Gastroesophageal sphincter (tissue), 4 donors: ENCODE data around the gene TCF12. TPM values are rescaled to one million over a fixed set of nuclear protein-coding genes. Genes with fewer than 3 reads are reported as not detected.
"Not testable (repeated sequence)": the region's sequence is repeated elsewhere in the genome, so short reads cannot be mapped to it uniquely, and the experiment has no call there.

ENCODE experiments used
- ATAC-seq: fragments of 150-250 bp; one replicate; pipeline ENCODE4 v1.9.1; 2016; ENCODE audit warnings: mild to moderate bottlenecking, moderate library complexity
- H3K27ac ChIP-seq, 4 donors: fragments of 200-600 bp; sonication (generic) in 3 of 4; 1 replicate in 3 of 4; 2 replicates in 1 of 4; pipeline ENCODE4 v1.5.1; 2016 to 2019
- H3K27me3 ChIP-seq: fragments of 200-600 bp; sonication (generic); one replicate; pipeline ENCODE4 v1.5.1; 2019
- H3K36me3 ChIP-seq, 2 donors: fragments of 200-600 bp; sonication (generic); one replicate each; pipeline ENCODE4 v1.5.1; 2019; ENCODE audit warnings: control low read depth in 1 of 2
- H3K4me1 ChIP-seq, 3 donors: fragments of 200-600 bp; sonication (generic); 1 replicate in 2 of 3; 2 replicates in 1 of 3; pipeline ENCODE4 v1.5.1; 2016 to 2019; ENCODE audit warnings: control low read depth in 2 of 3
- H3K4me3 ChIP-seq, 2 donors: fragments of 200-600 bp; sonication (generic); one replicate each; pipeline ENCODE4 v1.5.1; 2019; ENCODE audit warnings: mild to moderate bottlenecking in 1 of 2, moderate library complexity in 1 of 2
- H3K9me3 ChIP-seq, 3 donors: fragments of 200-600 bp; sonication (generic); one replicate each; pipeline ENCODE4 v1.5.1; 2017 to 2019; ENCODE audit warnings: control low read depth in 2 of 3
- EP300 ChIP-seq: sonication (generic); formaldehyde crosslinking; IDR thresholded peaks from one replicate; pipeline ENCODE4 v1.6.1; 2017; ENCODE audit warnings: antibody characterized with exemption, mild to moderate bottlenecking
- POLR2A ChIP-seq, 2 donors: fragments of 450-650 bp; IDR thresholded peaks; one replicate each; pipeline ENCODE4 v1.6.1; 2017; ENCODE audit warnings: antibody characterized with exemption in 2 of 2, mild to moderate bottlenecking in 2 of 2, moderate library complexity in 1 of 2
- POLR2AphosphoS5 ChIP-seq: sonication (generic); formaldehyde crosslinking; IDR thresholded peaks from one replicate; pipeline ENCODE4 v1.6.1; 2017; ENCODE audit warnings: antibody characterized with exemption
- WGBS, 2 donors: methylation state at CpG; one replicate each; pipeline ENCODE4 v1.1.5; 2018; ENCODE audit warnings: low coverage in 1 of 2; 5-methylcytosine and 5-hydroxymethylcytosine counted together
- total RNA-seq, 4 donors: library from RNA; depleted of rRNA; stranded (reverse); fragments of >200 nt; gene quantifications; one replicate each; pipeline ENCODE4 v1.1.0, GENCODE V29; 2016
- TF ChIP-seq, protein P1 (sequence below), 4 experiments: fragments of 200-600 bp in 2 of 4; fragments of 450-650 bp in 2 of 4; sonication (generic) in 1 of 4; IDR thresholded peaks; one replicate each; pipeline ENCODE4 v1.5.1; 2017 to 2019; ENCODE audit warnings: antibody characterized with exemption in 4 of 4, mild to moderate bottlenecking in 2 of 4, moderate library complexity in 2 of 4

The TCF12 gene
- total RNA-seq, 4 donors from 2014 or later: 78.1 to 194 (median 154) TPM

DNA sequence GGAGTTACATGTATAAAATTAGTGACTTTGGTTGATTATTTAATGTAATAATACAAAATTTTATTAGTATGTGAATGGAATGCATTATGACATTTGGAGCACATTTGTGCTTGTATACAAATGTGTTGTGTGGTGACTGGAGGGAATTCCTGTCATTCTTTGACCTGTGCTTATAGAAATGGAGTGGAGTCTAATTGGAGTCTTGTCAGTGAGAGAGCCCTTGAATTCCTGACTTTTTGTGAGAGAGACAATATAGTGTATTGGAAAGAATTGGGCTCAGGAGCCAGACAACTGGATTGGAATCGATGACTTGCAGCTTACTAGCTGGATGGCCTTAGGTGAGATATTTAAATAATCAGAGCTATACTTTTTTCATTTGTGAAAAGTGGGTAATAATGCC lies 9.4 kb downstream of the TCF12 start:
- H3K27ac ChIP-seq: no peak overlapping the region
- no peak for ATAC-seq
- no peak for TF ChIP-seq POLR2AphosphoS5
- TF ChIP-seq, protein P1, sequence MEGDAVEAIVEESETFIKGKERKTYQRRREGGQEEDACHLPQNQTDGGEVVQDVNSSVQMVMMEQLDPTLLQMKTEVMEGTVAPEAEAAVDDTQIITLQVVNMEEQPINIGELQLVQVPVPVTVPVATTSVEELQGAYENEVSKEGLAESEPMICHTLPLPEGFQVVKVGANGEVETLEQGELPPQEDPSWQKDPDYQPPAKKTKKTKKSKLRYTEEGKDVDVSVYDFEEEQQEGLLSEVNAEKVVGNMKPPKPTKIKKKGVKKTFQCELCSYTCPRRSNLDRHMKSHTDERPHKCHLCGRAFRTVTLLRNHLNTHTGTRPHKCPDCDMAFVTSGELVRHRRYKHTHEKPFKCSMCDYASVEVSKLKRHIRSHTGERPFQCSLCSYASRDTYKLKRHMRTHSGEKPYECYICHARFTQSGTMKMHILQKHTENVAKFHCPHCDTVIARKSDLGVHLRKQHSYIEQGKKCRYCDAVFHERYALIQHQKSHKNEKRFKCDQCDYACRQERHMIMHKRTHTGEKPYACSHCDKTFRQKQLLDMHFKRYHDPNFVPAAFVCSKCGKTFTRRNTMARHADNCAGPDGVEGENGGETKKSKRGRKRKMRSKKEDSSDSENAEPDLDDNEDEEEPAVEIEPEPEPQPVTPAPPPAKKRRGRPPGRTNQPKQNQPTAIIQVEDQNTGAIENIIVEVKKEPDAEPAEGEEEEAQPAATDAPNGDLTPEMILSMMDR (IDR thresholded peaks at IDR 0.05): no peak
- TF ChIP-seq POLR2A (IDR thresholded peaks at IDR 0.05): no peak
- no peak for TF ChIP-seq EP300
- no peaks in the 10 kb centered on the region for H3K9me3 ChIP-seq
- no peak overlapping the region for H3K4me3 ChIP-seq
- H3K27me3 ChIP-seq: no peaks in the 10 kb centered on the region
- H3K36me3 ChIP-seq: peaks cover 0 to 5% of the 10 kb centered on the region in 2 donors
- WGBS, 2 donors: 82 to 100% methylated on average over 1 of the region's 1 CpG
- peaks cover 18 to 99% (median 36%) of the 10 kb centered on the region in 3 donors for H3K4me1 ChIP-seq

DNA sequence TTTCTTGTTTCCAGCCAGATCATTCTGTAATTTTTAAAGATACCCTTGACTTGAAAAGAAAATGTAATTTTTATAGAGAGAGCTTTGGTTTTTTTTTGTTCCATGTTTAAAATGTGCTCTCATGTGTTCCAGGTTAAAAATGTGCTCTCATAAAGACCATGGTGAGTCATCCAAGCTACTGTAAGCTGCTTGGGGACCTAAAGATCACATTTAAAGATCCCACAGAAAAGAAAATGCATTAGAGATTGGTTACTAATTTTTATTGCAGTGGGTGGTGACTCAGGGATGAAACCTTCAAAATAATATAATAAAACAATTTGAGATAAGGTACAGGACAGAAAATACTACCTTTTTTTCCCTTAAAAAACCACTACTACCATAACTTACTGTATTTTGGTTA lies 11.0 kb downstream of the TCF12 start:
- H3K36me3 ChIP-seq: peaks cover 0 to 6% of the 10 kb centered on the region in 2 donors
- TF ChIP-seq POLR2AphosphoS5 (no peak), EP300 (no peak), POLR2A (IDR thresholded peaks at IDR 0.05) (no peak)
- TF ChIP-seq, protein P1 (IDR thresholded peaks at IDR 0.05): no peak
- no peak overlapping the region for H3K4me3 ChIP-seq
- H3K27ac ChIP-seq: peak overlapping the region in 2 of 4 donors; percentile 2 to 6
- H3K4me1 ChIP-seq: peaks cover 13 to 94% (median 37%) of the 10 kb centered on the region in 3 donors
- H3K27me3 ChIP-seq: no peaks in the 10 kb centered on the region
- no peak for ATAC-seq
- no peaks in the 10 kb centered on the region for H3K9me3 ChIP-seq

DNA sequence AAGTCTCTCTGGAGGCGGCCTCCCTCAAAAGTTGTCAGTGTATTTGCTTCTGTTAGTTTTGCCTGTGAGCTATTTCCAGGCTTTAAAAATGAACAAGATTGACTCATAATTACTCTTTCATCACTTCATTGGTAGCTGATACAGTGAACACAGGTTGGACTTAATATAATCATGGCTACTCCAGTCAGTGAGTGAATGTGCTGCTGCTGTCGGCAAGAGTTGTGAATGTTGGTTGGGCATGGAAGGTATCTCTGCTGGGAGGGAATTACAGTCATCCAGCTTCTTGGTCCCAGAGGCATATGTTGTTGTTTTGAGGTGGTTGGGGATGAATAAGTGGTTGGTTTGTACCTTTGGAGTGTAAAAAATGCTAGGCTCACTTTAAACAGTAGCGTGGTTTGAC lies 11.5 kb downstream of the TCF12 start:
- H3K36me3 ChIP-seq: peaks cover 0 to 10% of the 10 kb centered on the region in 2 donors
- no peak overlapping the region for H3K4me3 ChIP-seq
- TF ChIP-seq POLR2A (IDR thresholded peaks at IDR 0.05) (no peak), POLR2AphosphoS5 (no peak)
- peaks cover 0 to under 1% (median 0%) of the 10 kb centered on the region in 3 donors for H3K9me3 ChIP-seq
- H3K27ac ChIP-seq: peak overlapping the region in 2 of 4 donors; percentile 2 to 51
- no peak for ATAC-seq
- no peaks in the 10 kb centered on the region for H3K27me3 ChIP-seq
- H3K4me1 ChIP-seq: peaks cover 13 to 92% (median 37%) of the 10 kb centered on the region in 3 donors
- 98 to 100% methylated on average over 2 to 3 of the region's 3 CpGs for WGBS, 2 donors

DNA sequence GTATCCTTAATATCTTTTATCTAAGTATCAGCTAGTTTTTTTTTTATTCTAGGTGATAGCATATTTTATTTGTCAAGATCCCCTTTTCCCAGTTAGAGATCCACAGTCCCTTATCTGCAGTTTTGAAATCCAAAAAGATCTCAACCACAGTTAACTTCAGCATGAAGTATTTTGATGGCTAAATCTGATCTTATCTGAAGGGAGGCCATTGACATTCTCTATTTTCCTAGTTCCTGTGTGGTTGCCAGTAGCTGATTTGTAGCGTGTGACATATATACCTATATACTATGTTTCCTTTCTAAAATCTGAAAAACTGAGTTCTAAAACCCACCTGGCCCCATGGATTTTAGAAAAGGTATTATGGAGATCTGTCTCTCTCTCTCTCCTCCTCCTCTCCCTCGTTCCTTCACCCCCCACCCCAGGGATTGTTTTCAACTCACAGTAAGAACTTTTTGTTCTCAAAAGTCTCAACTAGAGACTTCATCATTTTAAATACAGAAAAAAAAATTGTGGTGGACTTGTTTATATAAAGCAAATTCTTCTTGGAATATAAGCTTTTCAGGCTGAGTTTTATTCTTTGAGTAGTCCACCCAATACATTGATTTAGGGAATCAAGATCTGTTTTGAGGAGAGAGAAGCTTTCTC lies 12.3 kb downstream of the TCF12 start:
- WGBS, 2 donors: 47 to 68% methylated on average over 2 of the region's 2 CpGs
- Histone ChIP-seq H3K36me3 (peaks cover 0 to 8% of the 10 kb centered on the region in 2 donors), H3K27me3 (no peaks in the 10 kb centered on the region), H3K4me3 (no peak overlapping the region), H3K9me3 (peaks cover 0 to 8% (median 0%) of the 10 kb centered on the region in 3 donors), H3K4me1 (peaks cover 13 to 84% (median 37%) of the 10 kb centered on the region in 3 donors), H3K27ac (peak overlapping the region in 3 of 4 donors; percentile 47 to 51 (median 48))
- no peak for ATAC-seq
- TF ChIP-seq POLR2A (IDR thresholded peaks at IDR 0.05) (no peak), EP300 (no peak), POLR2AphosphoS5 (no peak)
- TF ChIP-seq, protein P1 (IDR thresholded peaks at IDR 0.05): no peak

DNA sequence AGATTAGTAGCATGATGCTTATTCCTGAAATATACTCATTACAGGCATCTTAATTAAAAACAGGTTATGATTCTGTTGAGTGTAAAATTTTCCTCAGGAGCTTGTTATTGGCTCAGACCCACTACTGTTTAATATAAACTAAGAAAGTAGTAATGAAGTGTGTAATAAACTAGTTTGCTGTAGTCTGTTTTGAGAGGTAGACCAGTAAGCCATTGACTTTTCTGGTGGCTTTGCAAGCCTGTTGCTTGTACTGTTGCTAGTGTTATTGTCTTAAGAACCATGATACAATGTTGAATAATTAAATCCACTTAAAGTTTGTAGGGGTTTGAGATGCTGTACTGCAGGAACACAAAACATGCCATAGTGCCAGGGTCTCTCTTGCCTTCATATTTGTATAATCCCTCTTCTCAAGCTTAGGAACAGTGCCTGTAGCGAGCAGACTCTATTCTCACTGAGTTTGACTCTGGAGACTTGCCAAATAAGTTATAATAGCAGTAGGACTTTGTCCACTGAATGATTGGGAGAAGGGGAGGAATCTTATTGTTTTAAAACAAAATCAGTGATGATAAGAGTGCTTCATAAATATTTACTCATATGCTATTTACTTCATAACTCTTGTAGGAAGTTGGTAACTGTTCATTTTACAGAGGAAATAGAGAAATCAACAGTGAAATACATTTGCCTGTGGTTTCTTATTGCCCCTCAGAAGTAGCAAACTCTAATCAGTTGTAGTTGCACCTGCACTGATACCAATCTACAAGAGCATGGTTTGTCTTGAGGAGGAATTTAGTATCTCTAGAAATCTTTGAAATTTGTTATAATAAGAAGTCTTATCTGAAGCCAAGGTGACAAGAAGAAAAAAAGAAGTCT lies 13.4 kb downstream of the TCF12 start:
- no peaks in the 10 kb centered on the region for H3K27me3 ChIP-seq
- TF ChIP-seq, protein P1 (IDR thresholded peaks at IDR 0.05): no peak
- TF ChIP-seq POLR2A (IDR thresholded peaks at IDR 0.05) (no peak), POLR2AphosphoS5 (no peak), EP300 (no peak)
- peak overlapping the region in 1 of 4 donors; percentile 51 for H3K27ac ChIP-seq
- H3K4me3 ChIP-seq: no peak overlapping the region
- peaks cover 13 to 74% (median 35%) of the 10 kb centered on the region in 3 donors for H3K4me1 ChIP-seq
- peaks cover 0 to 5% of the 10 kb centered on the region in 2 donors for H3K36me3 ChIP-seq
- peaks cover 0 to 8% (median 0%) of the 10 kb centered on the region in 3 donors for H3K9me3 ChIP-seq
- no peak for ATAC-seq
- WGBS, 2 donors: 11 to 32% methylated on average over 1 of the region's 1 CpG

DNA sequence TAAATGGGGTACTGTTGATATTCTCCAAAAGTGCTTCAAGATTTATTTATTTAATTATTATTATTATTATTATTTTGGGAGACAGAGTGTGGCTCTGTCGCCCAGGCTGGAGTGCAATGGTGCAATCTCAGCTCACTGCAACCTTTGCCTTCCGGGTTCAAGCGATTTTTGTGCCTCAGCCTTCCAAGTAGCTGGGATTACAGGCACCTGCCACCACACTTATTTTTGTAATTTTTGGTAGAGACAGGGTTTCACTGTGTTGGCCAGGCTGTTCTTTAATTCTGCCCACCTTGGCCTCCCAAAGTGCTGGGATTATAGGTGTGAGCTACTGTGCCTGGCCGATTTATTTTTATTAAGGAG lies 14.0 kb downstream of the TCF12 start:
- H3K4me1 ChIP-seq: peaks cover 13 to 67% (median 32%) of the 10 kb centered on the region in 3 donors
- not testable (repeated sequence) for H3K4me3 ChIP-seq, H3K27ac ChIP-seq, H3K27me3 ChIP-seq, ATAC-seq, H3K9me3 ChIP-seq, H3K36me3 ChIP-seq
- WGBS, 2 donors: 96 to 100% methylated on average over 3 to 4 of the region's 4 CpGs
